ENCODE results near the gene GABBR2. TPM values are rescaled to one million over a fixed set of nuclear protein-coding genes. Genes with fewer than 3 reads are reported as not detected.
A peak's percentile ranks its signal among the peaks of the same experiment; 100 is the strongest.

GABBR2 gene
- total RNA-seq, 1 experiment from 2014 or later: 0.74 TPM

GRCh38 chr9:98545021-98545420 is 163.7 kb downstream of the GABBR2 start:
- DNase-seq (ENCODE audit: low spot score): no peak

- DNase-seq (ENCODE audit: low spot score): no peak
Measured at GRCh38 chr9:98541684-98542230, 167.0 kb downstream of the GABBR2 start.

- DNase-seq (ENCODE audit: low spot score): no peak
Measured at GRCh38 chr9:98540476-98540875, 168.3 kb downstream of the GABBR2 start.

- no peak for DNase-seq (ENCODE audit: low spot score)
Measured at GRCh38 chr9:98539954-98540353, 168.8 kb downstream of the GABBR2 start.

- no peak for DNase-seq (ENCODE audit: low spot score)
Measured at GRCh38 chr9:98538626-98539031, 170.1 kb downstream of the GABBR2 start.

- DNase-seq (ENCODE audit: low spot score): no peak
Measured at GRCh38 chr9:98538203-98538602, 170.5 kb downstream of the GABBR2 start.

GRCh38 chr9:98536542-98537173 is 172.1 kb downstream of the GABBR2 start:
- DNase-seq (ENCODE audit: low spot score): no peak

- no peak for DNase-seq (ENCODE audit: low spot score)
Measured at GRCh38 chr9:98533866-98534265, 174.9 kb downstream of the GABBR2 start.

- no peak for DNase-seq (ENCODE audit: low spot score)
Measured at GRCh38 chr9:98533132-98533531, 175.6 kb downstream of the GABBR2 start.

- DNase-seq (ENCODE audit: low spot score): no peak
Measured at GRCh38 chr9:98532574-98532973, 176.2 kb downstream of the GABBR2 start.

- DNase-seq (ENCODE audit: low spot score): no peak
Measured at GRCh38 chr9:98532147-98532546, 176.6 kb downstream of the GABBR2 start.

GRCh38 chr9:98530806-98531386 is 177.8 kb downstream of the GABBR2 start:
- DNase-seq (ENCODE audit: low spot score): no peak

GRCh38 chr9:98530275-98530674 is 178.5 kb downstream of the GABBR2 start:
- no peak for DNase-seq (ENCODE audit: low spot score)

GRCh38 chr9:98529841-98530240 is 178.9 kb downstream of the GABBR2 start:
- no peak for DNase-seq (ENCODE audit: low spot score)

- DNase-seq (ENCODE audit: low spot score): peak; percentile 17
Measured at GRCh38 chr9:98523231-98523901, 185.4 kb downstream of the GABBR2 start.

- DNase-seq (ENCODE audit: low spot score): no peak
Measured at GRCh38 chr9:98522487-98522886, 186.2 kb downstream of the GABBR2 start.

- peak; percentile 74 for DNase-seq (ENCODE audit: low spot score)
Measured at GRCh38 chr9:98521141-98521540, 187.6 kb downstream of the GABBR2 start.

- DNase-seq (ENCODE audit: low spot score): peak; percentile 22
Measured at GRCh38 chr9:98520221-98520960, 188.3 kb downstream of the GABBR2 start.

GRCh38 chr9:98519641-98520040 is 189.1 kb downstream of the GABBR2 start:
- DNase-seq (ENCODE audit: low spot score): no peak

- DNase-seq (ENCODE audit: low spot score): no peak
Measured at GRCh38 chr9:98518556-98518955, 190.2 kb downstream of the GABBR2 start.

- no peak for DNase-seq (ENCODE audit: low spot score)
Measured at GRCh38 chr9:98517761-98518160, 191.0 kb downstream of the GABBR2 start.

- DNase-seq (ENCODE audit: low spot score): no peak
Measured at GRCh38 chr9:98516897-98517503, 191.7 kb downstream of the GABBR2 start.

All from A172 (cell line).